Uterus (tissue), 4 donors: ENCODE measurements around the gene MRGPRG. TPM values are rescaled to one million over a fixed set of nuclear protein-coding genes. Genes with fewer than 3 reads are reported as not detected.

Experiments used
- DNase-seq, 2 donors: peaks; one replicate each; pipeline ENCODE4 v3.0.0-alpha.2; 2019 to 2020
- H3K27ac ChIP-seq, 2 donors: fragments of 200-600 bp; sonication (generic); 1 replicate in 1 of 2; 2 replicates in 1 of 2; pipeline ENCODE4 v1.5.1; 2016 to 2018
- H3K27me3 ChIP-seq, 2 donors: fragments of 200-600 bp; sonication (generic); one replicate each; pipeline ENCODE4 v1.5.1; 2018 to 2019; ENCODE audit warnings: control low read depth in 1 of 2
- H3K36me3 ChIP-seq, 2 donors: fragments of 200-600 bp; sonication (generic); one replicate each; pipeline ENCODE4 v1.5.1; 2019; ENCODE audit warnings: control low read depth in 1 of 2
- H3K4me1 ChIP-seq, 2 donors: fragments of 200-600 bp; sonication (generic); one replicate each; pipeline ENCODE4 v1.5.1; 2018 to 2019; ENCODE audit warnings: control low read depth in 1 of 2
- H3K4me3 ChIP-seq, 2 donors: fragments of 200-600 bp; sonication (generic); 1 replicate in 1 of 2; 2 replicates in 1 of 2; pipeline ENCODE4 v1.5.1; 2018 to 2019; ENCODE audit warnings: mild to moderate bottlenecking in 1 of 2
- H3K9me3 ChIP-seq, 2 donors: fragments of 200-600 bp; sonication (generic); one replicate each; pipeline ENCODE4 v1.5.1; 2019; ENCODE audit warnings: control low read depth in 1 of 2
- POLR2A ChIP-seq, 2 donors: fragments of 450-650 bp; IDR thresholded peaks; one replicate each; pipeline ENCODE4 v1.6.1; 2016; ENCODE audit warnings: antibody characterized with exemption in 2 of 2, mild to moderate bottlenecking in 1 of 2, moderate library complexity in 1 of 2
- intact Hi-C: fragments of 100-400 bp; cut with DNase I; formaldehyde crosslinking; loops from one replicate; pipeline ENCODE4 v1.15.1; 2023; ENCODE audit warnings: low total_unique reads
- total RNA-seq, 4 donors: library from RNA; depleted of rRNA in 3 of 4; stranded (reverse); fragments of >200 nt in 3 of 4; gene quantifications; one replicate each; pipeline versions ENCODE4 v1.1.0 to v1.2.4, GENCODE V29; 2014 to 2023
- TF ChIP-seq, protein P1 (sequence below), 4 experiments: fragments of 200-600 bp in 2 of 4; fragments of 450-650 bp in 2 of 4; sonication (generic) in 2 of 4; IDR thresholded peaks; one replicate each; pipeline ENCODE4 v1.5.1; 2016 to 2019; ENCODE audit warnings: antibody characterized with exemption in 4 of 4, mild to moderate bottlenecking in 2 of 4, moderate library complexity in 1 of 4
- donor health status: DM: yes; HTN: yes; CAD: no.

The MRGPRG gene
- total RNA-seq, 4 donors from 2014 or later, result not detected

DNA sequence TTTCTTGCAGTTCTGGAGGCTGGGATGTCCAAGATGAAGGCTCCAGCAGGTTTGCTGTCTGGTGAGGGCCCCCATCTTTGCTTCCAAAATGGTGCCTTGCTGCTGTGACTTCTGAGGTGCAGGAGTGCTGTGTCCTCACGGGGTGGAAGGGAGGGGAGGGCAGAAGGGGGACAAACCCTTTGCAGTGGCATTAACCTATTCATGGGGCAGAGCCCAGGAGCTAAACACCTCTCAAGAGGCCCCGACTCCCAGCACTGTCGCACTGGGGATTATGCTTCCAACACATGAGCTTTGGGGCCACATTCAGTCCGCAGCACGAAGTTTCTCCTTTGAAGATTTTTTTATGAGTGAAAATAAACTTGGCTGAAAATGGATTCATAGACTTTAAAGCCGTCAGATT is 28.0 kb downstream of the MRGPRG start:
- Histone ChIP-seq H3K27me3 (no peaks in the 10 kb centered on the region), H3K36me3 (no peaks in the 10 kb centered on the region), H3K9me3 (no peaks in the 10 kb centered on the region), H3K4me3 (no peak overlapping the region), H3K27ac (no peak overlapping the region), H3K4me1 (no peaks in the 10 kb centered on the region)
- intact Hi-C loops, result no loop called here
- no peak for DNase-seq
- TF ChIP-seq, protein P1, sequence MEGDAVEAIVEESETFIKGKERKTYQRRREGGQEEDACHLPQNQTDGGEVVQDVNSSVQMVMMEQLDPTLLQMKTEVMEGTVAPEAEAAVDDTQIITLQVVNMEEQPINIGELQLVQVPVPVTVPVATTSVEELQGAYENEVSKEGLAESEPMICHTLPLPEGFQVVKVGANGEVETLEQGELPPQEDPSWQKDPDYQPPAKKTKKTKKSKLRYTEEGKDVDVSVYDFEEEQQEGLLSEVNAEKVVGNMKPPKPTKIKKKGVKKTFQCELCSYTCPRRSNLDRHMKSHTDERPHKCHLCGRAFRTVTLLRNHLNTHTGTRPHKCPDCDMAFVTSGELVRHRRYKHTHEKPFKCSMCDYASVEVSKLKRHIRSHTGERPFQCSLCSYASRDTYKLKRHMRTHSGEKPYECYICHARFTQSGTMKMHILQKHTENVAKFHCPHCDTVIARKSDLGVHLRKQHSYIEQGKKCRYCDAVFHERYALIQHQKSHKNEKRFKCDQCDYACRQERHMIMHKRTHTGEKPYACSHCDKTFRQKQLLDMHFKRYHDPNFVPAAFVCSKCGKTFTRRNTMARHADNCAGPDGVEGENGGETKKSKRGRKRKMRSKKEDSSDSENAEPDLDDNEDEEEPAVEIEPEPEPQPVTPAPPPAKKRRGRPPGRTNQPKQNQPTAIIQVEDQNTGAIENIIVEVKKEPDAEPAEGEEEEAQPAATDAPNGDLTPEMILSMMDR (IDR thresholded peaks at IDR 0.05), result no peak
- no peak for TF ChIP-seq POLR2A (IDR thresholded peaks at IDR 0.05)

DNA sequence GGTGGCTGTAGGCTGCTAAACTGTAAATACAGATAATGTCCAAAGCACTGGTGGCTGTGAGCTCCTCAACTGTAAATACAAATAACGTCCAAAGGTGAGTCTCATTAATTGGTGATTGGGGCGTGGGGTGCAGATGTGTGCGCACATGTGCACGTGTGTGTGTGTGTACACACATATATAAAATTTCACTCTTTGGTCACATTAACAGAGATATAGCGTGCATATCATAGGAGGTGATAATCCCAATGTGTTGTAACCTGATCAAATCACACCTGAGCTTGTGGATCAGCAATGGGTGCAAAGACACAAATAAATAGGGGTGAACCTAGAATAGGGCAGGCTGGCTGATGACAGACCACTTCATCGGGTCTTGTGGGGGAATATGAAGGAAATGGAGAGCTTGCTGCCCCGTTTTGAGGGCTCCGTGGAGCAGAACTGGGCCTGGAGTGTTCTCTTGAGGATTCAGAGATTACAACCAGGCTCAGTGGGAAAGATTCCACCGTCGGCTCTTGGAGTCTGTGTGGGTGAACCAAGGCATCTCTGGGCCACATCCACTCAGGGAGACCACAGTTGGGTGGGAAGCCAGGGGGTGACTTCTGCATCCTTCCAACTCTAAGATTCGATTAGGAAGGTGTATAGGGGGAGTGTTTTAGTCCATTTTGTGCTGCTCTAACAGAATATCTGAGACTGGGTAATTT is 28.6 kb downstream of the MRGPRG start:
- H3K27ac ChIP-seq, result no peak overlapping the region
- no peaks in the 10 kb centered on the region for H3K9me3 ChIP-seq
- TF ChIP-seq, protein P1 (IDR thresholded peaks at IDR 0.05), result no peak
- no peak for TF ChIP-seq POLR2A (IDR thresholded peaks at IDR 0.05)
- H3K4me3 ChIP-seq, result no peak overlapping the region
- no peaks in the 10 kb centered on the region for H3K27me3 ChIP-seq
- H3K36me3 ChIP-seq, result no peaks in the 10 kb centered on the region
- no peaks in the 10 kb centered on the region for H3K4me1 ChIP-seq
- DNase-seq, result no peak
- intact Hi-C loops, result no loop called here

DNA sequence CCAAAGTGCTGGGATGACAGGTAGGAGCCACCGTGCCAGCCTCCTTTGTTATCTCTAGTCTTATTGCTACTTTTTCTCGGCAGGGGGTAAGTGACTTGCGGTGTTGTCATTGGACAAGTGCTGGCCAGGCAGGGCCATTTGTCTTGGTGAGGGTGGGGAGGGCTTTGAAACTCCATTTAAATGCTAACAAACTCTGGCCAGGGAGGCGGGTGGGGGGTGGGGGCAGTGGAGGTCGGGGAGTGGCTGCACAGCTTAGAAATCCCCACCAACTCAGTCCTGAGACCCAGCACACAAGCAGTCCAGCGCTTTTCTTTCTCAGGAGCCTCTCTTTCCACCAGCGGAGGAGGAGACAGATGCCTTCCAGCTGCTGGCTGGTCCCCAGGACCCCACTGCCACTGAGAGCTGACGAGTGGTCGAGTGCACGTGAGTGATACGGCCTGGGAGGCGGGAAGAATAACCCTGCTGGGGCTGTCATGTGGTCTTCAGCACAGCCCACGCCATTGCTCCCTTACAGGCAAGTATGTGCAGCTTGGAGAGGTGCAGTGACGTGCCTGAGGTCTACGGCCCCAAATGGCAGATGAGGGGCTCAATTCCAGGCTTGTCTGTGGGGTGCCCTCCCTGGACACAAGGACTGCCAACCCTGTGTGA is 29.3 kb downstream of the MRGPRG start:
- H3K27me3 ChIP-seq, result no peaks in the 10 kb centered on the region
- no peak overlapping the region for H3K4me3 ChIP-seq
- H3K4me1 ChIP-seq, result no peaks in the 10 kb centered on the region
- H3K9me3 ChIP-seq, result no peaks in the 10 kb centered on the region
- DNase-seq, result no peak
- no peak for TF ChIP-seq POLR2A (IDR thresholded peaks at IDR 0.05)
- TF ChIP-seq, protein P1 (IDR thresholded peaks at IDR 0.05), result no peak
- intact Hi-C loops, result no loop called here
- no peaks in the 10 kb centered on the region for H3K36me3 ChIP-seq
- no peak overlapping the region for H3K27ac ChIP-seq

DNA sequence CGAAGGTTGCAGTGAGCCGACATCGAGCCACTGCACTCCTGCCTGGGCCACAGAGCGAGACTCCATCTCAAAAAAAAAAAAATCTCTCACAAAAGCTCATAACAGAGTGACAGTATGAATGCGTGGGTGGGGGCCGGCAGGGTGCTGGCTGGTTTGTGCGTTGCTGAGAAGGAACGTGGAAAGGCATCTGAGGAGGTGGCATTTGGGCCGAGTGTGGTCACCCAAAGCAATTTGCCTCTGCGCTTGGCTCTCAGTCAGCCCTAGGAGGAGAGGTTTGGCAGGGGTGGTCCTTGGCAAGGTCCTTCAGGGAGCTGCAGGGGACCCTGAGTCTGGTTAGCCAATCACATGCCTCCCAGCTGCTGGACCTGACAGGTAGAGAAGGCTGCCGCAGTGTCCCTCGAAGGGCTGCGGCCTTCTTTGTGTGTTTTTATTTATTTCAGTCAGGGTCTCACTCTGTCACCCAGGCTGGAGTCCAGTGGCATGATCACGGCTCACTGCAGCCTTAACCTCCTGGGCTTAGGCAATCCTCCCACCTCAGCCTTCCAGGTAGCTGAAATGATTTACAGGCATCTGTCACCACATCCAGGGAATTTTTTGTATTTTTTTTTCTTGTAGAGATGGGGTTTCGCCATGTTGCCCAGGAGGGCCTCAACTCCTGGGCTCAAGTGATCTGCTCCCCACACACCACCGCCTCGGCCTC is 30.0 kb downstream of the MRGPRG start:
- no peak for TF ChIP-seq POLR2A (IDR thresholded peaks at IDR 0.05)
- TF ChIP-seq, protein P1 (IDR thresholded peaks at IDR 0.05), result no peak
- Histone ChIP-seq H3K4me3 (no peak overlapping the region), H3K4me1 (no peaks in the 10 kb centered on the region), H3K27ac (no peak overlapping the region), H3K36me3 (no peaks in the 10 kb centered on the region), H3K27me3 (no peaks in the 10 kb centered on the region), H3K9me3 (no peaks in the 10 kb centered on the region)
- intact Hi-C loops, result no loop called here
- no peak for DNase-seq
